Measurements from ENCODE around the gene EREG. TPM values are rescaled to one million over a fixed set of nuclear protein-coding genes. Genes with fewer than 3 reads are reported as not detected.

Gene EREG
- total and polyA plus RNA-seq, 4 donors: 0.51 TPM; not detected in 3

- Histone ChIP-seq H3K36me3 (ENCODE audit: control insufficient read depth in 4 of 4, insufficient read depth in 3 of 4, low read depth in 1 of 4, low read length in 3 of 4) (no peaks in the 10 kb centered on the region), H3K4me1 (ENCODE audit: control insufficient read depth in 4 of 4, insufficient read depth in 4 of 4, low read length in 3 of 4) (peaks cover 2 to 13% (median 7%) of the 10 kb centered on the region in 4 donors), H3K4me3 (ENCODE audit: low read depth in 1 of 3, low read length in 3 of 3) (no peak overlapping the region), H3K9ac (ENCODE audit: low read depth in 1 of 2, low read length in 2 of 2) (no peak overlapping the region), H3K27me3 (ENCODE audit: control insufficient read depth in 4 of 4, insufficient read depth in 4 of 4, low read length in 3 of 4) (peaks cover 0 to 6% (median 3%) of the 10 kb centered on the region in 4 donors), H3K27ac (ENCODE audit: low read depth in 1 of 2, low read length in 2 of 2) (no peak overlapping the region), H3K9me3 (ENCODE audit: control insufficient read depth in 4 of 4, low read length in 3 of 4) (no peaks in the 10 kb centered on the region)
- TF ChIP-seq RAD21 (IDR thresholded peaks at IDR 0.05) (no peak), HNF4A (conservative IDR thresholded peaks at IDR 0.05) (no peak), GABPA (IDR thresholded peaks at IDR 0.05 in 1 of 2, conservative IDR thresholded peaks at IDR 0.05 in 1 of 2) (no peak), FOXA2 (IDR thresholded peaks at IDR 0.05) (no peak), JUND (IDR thresholded peaks at IDR 0.05) (no peak), EGR1 (IDR thresholded peaks at IDR 0.05; ENCODE audit: low read depth in 2 of 2) (no peak), ZBTB33 (IDR thresholded peaks at IDR 0.05) (no peak), HNF4G (IDR thresholded peaks at IDR 0.05) (no peak), YY1 (IDR thresholded peaks at IDR 0.05) (no peak)
- DNase-seq (ENCODE audit: low spot score): no peak
- 66% methylated on average over 4 of the region's 4 CpGs for whole genome bisulfite sequencing
Observed at GRCh38 chr4:74361671-74362070, 3.3 kb upstream of the EREG start.

- peaks cover 0 to 6% (median 3%) of the 10 kb centered on the region in 4 donors for H3K27me3 ChIP-seq (ENCODE audit: control insufficient read depth in 4 of 4, insufficient read depth in 4 of 4, low read length in 3 of 4)
- TF ChIP-seq EGR1 (IDR thresholded peaks at IDR 0.05; ENCODE audit: low read depth in 2 of 2) (no peak), MAX (IDR thresholded peaks at IDR 0.05) (no peak), ATF3 (IDR thresholded peaks at IDR 0.05) (no peak), YY1 (IDR thresholded peaks at IDR 0.05) (no peak), FOXA1 (IDR thresholded peaks at IDR 0.05) (no peak), NR2F2 (IDR thresholded peaks at IDR 0.05) (no peak), FOXA2 (IDR thresholded peaks at IDR 0.05) (no peak)
- no peak overlapping the region for H3K4me3 ChIP-seq (ENCODE audit: low read depth in 1 of 3, low read length in 3 of 3)
- H3K27ac ChIP-seq (ENCODE audit: low read depth in 1 of 2, low read length in 2 of 2): no peak overlapping the region
- no peaks in the 10 kb centered on the region for H3K9me3 ChIP-seq (ENCODE audit: control insufficient read depth in 4 of 4, low read length in 3 of 4)
- no peaks in the 10 kb centered on the region for H3K36me3 ChIP-seq (ENCODE audit: control insufficient read depth in 4 of 4, insufficient read depth in 3 of 4, low read depth in 1 of 4, low read length in 3 of 4)
- H3K4me1 ChIP-seq (ENCODE audit: control insufficient read depth in 4 of 4, insufficient read depth in 4 of 4, low read length in 3 of 4): peaks cover 2 to 13% (median 7%) of the 10 kb centered on the region in 4 donors
- no peak for DNase-seq (ENCODE audit: low spot score)
- no peak overlapping the region for H3K9ac ChIP-seq (ENCODE audit: low read depth in 1 of 2, low read length in 2 of 2)
- WGBS: 94% methylated on average over 3 of the region's 3 CpGs
Observed at GRCh38 chr4:74362347-74362746, 2.6 kb upstream of the EREG start.

- H3K27ac ChIP-seq (ENCODE audit: low read depth in 1 of 2, low read length in 2 of 2): no peak overlapping the region
- no peak overlapping the region for H3K9ac ChIP-seq (ENCODE audit: low read depth in 1 of 2, low read length in 2 of 2)
- WGBS: 49% methylated on average over 8 of the region's 8 CpGs
- peaks cover 0 to 12% (median 3%) of the 10 kb centered on the region in 4 donors for H3K27me3 ChIP-seq (ENCODE audit: control insufficient read depth in 4 of 4, insufficient read depth in 4 of 4, low read length in 3 of 4)
- DNase-seq (ENCODE audit: low spot score): no peak
- no peaks in the 10 kb centered on the region for H3K9me3 ChIP-seq (ENCODE audit: control insufficient read depth in 4 of 4, low read length in 3 of 4)
- no peak overlapping the region for H3K4me3 ChIP-seq (ENCODE audit: low read depth in 1 of 3, low read length in 3 of 3)
- H3K4me1 ChIP-seq (ENCODE audit: control insufficient read depth in 4 of 4, insufficient read depth in 4 of 4, low read length in 3 of 4): peaks cover 2 to 13% (median 7%) of the 10 kb centered on the region in 4 donors
- H3K36me3 ChIP-seq (ENCODE audit: control insufficient read depth in 4 of 4, insufficient read depth in 3 of 4, low read depth in 1 of 4, low read length in 3 of 4): no peaks in the 10 kb centered on the region
- TF ChIP-seq RXRA (IDR thresholded peaks at IDR 0.05) (no peak), MAX (IDR thresholded peaks at IDR 0.05) (no peak), ZBTB33 (IDR thresholded peaks at IDR 0.05) (no peak), FOXA2 (IDR thresholded peaks at IDR 0.05) (no peak), RAD21 (IDR thresholded peaks at IDR 0.05) (no peak), JUND (IDR thresholded peaks at IDR 0.05) (no peak), NR2F2 (IDR thresholded peaks at IDR 0.05) (no peak), REST (IDR thresholded peaks at IDR 0.05) (no peak), CTCF (IDR thresholded peaks at IDR 0.05; ENCODE audit: low read depth, low read length, missing input control) (no peak), EGR1 (IDR thresholded peaks at IDR 0.05; ENCODE audit: low read depth in 2 of 2) (no peak), ATF3 (IDR thresholded peaks at IDR 0.05) (no peak), TAF1 (conservative IDR thresholded peaks at IDR 0.05) (no peak)
Observed at GRCh38 chr4:74364256-74364651, 691 bp upstream of the EREG start.
